ENCODE measurements around the gene UFM1.
"Not testable (repeated sequence)": the region's sequence is repeated elsewhere in the genome, so short reads cannot be mapped to it uniquely, and the experiment has no call there.

Gene UFM1

DNA sequence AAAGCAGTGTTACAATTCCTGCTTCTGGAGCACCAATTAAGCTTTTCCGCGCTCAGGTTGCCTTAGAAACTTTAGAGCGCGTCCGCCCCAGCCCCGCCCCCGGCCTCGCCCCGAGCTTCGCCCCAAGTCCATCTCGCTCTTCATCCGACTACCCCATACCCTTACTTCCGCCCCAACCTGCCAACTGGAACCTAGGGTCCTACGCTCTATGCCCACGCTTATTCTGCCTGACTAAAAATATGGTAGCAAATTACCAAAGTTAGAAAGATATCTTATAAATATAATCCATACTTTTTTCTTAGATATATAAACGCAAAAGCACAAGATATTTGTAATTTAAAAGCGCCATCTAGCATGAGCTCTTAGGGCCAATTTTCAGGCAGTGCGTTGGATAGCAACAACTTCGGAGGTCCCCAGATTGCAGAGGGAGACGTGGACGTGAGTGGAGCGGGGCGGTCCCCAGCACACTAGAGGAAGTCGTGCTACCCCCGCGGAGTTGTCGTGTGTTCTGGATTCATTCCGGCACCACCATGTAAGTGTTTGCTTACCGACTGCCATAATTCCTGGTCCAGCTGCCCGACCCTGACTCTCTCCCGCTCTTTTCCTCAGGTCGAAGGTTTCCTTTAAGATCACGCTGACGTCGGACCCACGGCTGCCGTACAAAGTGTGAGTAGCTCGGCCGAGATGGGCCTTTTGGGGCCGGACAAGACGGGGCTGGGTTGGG is at the start of gene UFM1:
TSS of gene UFM1 (plus strand) at position 462 of the 724 bp plus-strand sequence. CDS start at position 531, 69 bp downstream.
- Mint-ChIP-seq H3K4me3 (peak within 1 kb of the TSS; percentile 100), H3K9me3 (no peaks in the 10 kb centered on the region), H3K27me3 (ENCODE audit: low read depth, poor library complexity) (peaks cover 6% of the 10 kb centered on the region), H3K4me1 (peaks cover 30% of the 10 kb centered on the region), H3K36me3 (ENCODE audit: low read depth) (peaks cover 19% of the 10 kb centered on the region), H3K27ac (peak within 1 kb of the TSS; percentile 98)
- TF ChIP-seq, protein P1, sequence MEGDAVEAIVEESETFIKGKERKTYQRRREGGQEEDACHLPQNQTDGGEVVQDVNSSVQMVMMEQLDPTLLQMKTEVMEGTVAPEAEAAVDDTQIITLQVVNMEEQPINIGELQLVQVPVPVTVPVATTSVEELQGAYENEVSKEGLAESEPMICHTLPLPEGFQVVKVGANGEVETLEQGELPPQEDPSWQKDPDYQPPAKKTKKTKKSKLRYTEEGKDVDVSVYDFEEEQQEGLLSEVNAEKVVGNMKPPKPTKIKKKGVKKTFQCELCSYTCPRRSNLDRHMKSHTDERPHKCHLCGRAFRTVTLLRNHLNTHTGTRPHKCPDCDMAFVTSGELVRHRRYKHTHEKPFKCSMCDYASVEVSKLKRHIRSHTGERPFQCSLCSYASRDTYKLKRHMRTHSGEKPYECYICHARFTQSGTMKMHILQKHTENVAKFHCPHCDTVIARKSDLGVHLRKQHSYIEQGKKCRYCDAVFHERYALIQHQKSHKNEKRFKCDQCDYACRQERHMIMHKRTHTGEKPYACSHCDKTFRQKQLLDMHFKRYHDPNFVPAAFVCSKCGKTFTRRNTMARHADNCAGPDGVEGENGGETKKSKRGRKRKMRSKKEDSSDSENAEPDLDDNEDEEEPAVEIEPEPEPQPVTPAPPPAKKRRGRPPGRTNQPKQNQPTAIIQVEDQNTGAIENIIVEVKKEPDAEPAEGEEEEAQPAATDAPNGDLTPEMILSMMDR (IDR thresholded peaks at IDR 0.05): no peak
- DNase-seq: peak; percentile 88

DNA sequence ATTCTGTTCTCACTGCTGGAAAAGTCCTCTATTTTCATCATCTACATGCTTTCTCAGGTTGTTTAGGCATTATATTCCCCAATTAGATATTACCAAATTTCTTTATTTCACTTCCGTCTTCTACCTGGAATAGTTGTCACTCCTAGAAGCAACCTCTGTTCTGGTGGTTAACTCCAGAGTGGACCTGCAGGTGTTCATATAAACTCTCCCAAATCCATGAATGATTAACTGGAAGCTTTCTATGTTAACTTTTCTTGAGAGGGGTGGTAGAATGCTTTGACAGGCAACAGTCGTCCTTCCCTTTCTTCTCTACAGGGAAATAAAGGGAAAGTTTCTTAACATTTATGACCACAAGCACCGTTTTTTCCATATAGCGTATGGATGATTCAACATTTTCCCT is 48.4 kb upstream of the UFM1 start:
- peaks cover 5% of the 10 kb centered on the region for H3K27me3 Mint-ChIP-seq (ENCODE audit: low read depth, poor library complexity)
- TF ChIP-seq, protein P1 (IDR thresholded peaks at IDR 0.05): no peak

DNA sequence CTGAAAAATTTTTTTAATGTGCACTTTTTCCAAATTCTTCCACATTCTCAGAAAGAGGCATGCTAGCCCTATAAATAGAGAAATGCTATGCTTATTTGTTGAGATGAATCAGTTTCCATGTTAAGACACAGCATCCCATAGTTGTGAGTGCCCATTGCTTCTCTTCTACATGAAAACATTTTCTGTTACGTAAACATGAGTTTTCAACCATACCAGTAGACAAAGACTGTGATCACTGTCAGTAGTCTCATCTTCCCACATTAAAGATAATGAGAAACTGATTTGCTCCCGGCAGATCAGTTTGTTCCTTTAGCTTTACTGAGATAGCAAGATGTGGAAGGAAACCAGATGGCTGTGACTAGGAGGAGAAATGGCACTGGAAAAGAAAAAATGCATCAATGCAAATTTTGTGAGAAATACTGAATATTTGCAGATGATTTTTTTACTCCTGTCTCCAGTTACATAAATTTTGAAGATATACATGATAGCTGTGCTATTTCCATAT is 45.8 kb upstream of the UFM1 start:
- H3K36me3 Mint-ChIP-seq (ENCODE audit: low read depth): no peaks in the 10 kb centered on the region
- TF ChIP-seq, protein P1 (IDR thresholded peaks at IDR 0.05): no peak
- H3K4me1 Mint-ChIP-seq: no peaks in the 10 kb centered on the region
- DNase-seq: no peak
- no peak overlapping the region for H3K27ac Mint-ChIP-seq
- no peak overlapping the region for H3K4me3 Mint-ChIP-seq
- peaks cover 3% of the 10 kb centered on the region for H3K27me3 Mint-ChIP-seq (ENCODE audit: low read depth, poor library complexity)
- H3K9me3 Mint-ChIP-seq: no peaks in the 10 kb centered on the region

More for the DNA sequence above, 48.4 kb upstream of the UFM1 start:
- Mint-ChIP-seq H3K36me3 (ENCODE audit: low read depth) (no peaks in the 10 kb centered on the region), H3K27ac (no peak overlapping the region), H3K4me3 (no peak overlapping the region), H3K9me3 (no peaks in the 10 kb centered on the region), H3K4me1 (no peaks in the 10 kb centered on the region)
- DNase-seq: no peak

DNA sequence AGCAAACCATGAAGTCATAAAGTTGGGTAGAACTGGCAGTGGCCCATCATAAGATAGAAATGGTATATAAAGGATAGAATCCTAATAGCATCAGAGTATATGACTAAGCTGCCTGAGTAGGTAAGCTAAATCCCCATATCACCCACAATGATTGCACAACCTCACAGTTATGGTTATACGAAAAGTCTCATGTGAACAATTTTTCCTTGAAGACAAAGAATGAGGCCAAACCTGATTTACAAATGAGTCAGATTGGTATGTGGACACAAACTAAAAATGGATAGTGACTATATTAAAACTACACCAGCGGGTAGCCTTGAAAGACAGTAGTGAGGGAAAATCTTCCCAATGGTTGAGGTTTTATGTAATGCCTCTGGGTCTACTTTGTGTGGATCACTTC is 40.9 kb upstream of the UFM1 start:
- no peak for DNase-seq
- TF ChIP-seq, protein P1 (IDR thresholded peaks at IDR 0.05): no peak
- H3K9me3 Mint-ChIP-seq: no peaks in the 10 kb centered on the region
- H3K27ac Mint-ChIP-seq: no peak overlapping the region
- H3K36me3 Mint-ChIP-seq (ENCODE audit: low read depth): no peaks in the 10 kb centered on the region
- H3K4me3 Mint-ChIP-seq: no peak overlapping the region
- H3K27me3 Mint-ChIP-seq (ENCODE audit: low read depth, poor library complexity): peaks cover 3% of the 10 kb centered on the region
- H3K4me1 Mint-ChIP-seq: no peaks in the 10 kb centered on the region

DNA sequence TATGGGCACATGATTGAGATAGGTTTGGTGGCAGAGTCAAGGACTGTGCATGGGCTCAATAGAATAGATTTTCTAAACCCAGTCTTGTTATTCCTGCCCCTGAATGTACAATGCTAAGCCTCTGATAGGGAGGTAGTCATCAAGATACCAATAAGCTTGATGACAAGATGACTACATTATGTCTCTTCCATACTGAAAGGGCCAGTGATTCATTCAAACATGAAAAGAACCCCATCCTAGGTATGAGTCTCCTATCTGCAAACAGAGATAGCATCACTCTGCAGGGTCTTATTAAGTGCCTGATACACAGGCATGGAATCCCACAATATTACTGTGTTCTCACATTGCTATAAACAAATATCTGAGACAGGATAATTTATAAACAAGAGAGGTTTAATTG is 40.3 kb upstream of the UFM1 start:
- Mint-ChIP-seq H3K27ac (no peak overlapping the region), H3K4me1 (no peaks in the 10 kb centered on the region), H3K27me3 (ENCODE audit: low read depth, poor library complexity) (peaks cover 3% of the 10 kb centered on the region), H3K36me3 (ENCODE audit: low read depth) (no peaks in the 10 kb centered on the region), H3K9me3 (no peaks in the 10 kb centered on the region), H3K4me3 (no peak overlapping the region)
- TF ChIP-seq, protein P1 (IDR thresholded peaks at IDR 0.05): no peak
- no peak for DNase-seq

DNA sequence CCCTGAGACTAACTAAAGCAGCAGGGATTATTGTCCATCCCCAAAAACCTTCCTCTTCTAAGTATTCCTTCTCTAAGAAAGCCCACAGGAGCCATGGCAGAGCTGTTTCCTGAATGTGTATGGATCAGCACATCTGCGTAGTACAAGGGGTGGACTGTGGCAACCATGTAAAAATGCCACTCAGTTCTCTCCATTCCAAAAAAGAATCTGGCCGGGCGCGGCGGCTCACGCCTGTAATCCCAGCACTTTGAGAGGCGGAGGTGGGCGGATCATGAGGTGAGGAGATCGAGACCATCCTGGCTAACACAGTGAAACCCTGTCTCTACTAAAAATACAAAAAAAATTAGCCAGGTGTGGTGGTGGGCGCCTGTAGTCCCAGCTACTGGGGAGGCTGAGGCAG is 38.5 kb upstream of the UFM1 start:
- H3K4me1 Mint-ChIP-seq; H3K36me3 Mint-ChIP-seq (ENCODE audit: low read depth); H3K27me3 Mint-ChIP-seq (ENCODE audit: low read depth, poor library complexity); H3K27ac Mint-ChIP-seq; DNase-seq; H3K9me3 Mint-ChIP-seq; H3K4me3 Mint-ChIP-seq: not testable (repeated sequence)

Measured in nephron progenitor cell (in vitro differentiated cells).